NB4 (cell line): Measurements from ENCODE around the gene DRAXIN.

ENCODE experiments used
- MAX ChIP-seq: IDR thresholded peaks from 2 replicates; pipeline ENCODE4 v1.6.1; 2011; ENCODE audit warnings: low read depth, low read length
- MYC ChIP-seq: IDR thresholded peaks from 2 replicates; pipeline ENCODE4 v1.6.1; 2011; ENCODE audit warnings: low read depth, low read length
- POLR2A ChIP-seq: IDR thresholded peaks from 2 replicates; pipeline ENCODE4 v1.6.1; 2011; ENCODE audit warnings: mild to moderate bottlenecking; ENCODE audit not compliant: insufficient read length; ENCODE audit errors: extremely low read depth
- TF ChIP-seq, protein P1 (sequence below): IDR thresholded peaks from one replicate; pipeline ENCODE4 v1.5.1; 2012; ENCODE audit warnings: low read depth, low read length

- TF ChIP-seq, protein P1, sequence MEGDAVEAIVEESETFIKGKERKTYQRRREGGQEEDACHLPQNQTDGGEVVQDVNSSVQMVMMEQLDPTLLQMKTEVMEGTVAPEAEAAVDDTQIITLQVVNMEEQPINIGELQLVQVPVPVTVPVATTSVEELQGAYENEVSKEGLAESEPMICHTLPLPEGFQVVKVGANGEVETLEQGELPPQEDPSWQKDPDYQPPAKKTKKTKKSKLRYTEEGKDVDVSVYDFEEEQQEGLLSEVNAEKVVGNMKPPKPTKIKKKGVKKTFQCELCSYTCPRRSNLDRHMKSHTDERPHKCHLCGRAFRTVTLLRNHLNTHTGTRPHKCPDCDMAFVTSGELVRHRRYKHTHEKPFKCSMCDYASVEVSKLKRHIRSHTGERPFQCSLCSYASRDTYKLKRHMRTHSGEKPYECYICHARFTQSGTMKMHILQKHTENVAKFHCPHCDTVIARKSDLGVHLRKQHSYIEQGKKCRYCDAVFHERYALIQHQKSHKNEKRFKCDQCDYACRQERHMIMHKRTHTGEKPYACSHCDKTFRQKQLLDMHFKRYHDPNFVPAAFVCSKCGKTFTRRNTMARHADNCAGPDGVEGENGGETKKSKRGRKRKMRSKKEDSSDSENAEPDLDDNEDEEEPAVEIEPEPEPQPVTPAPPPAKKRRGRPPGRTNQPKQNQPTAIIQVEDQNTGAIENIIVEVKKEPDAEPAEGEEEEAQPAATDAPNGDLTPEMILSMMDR: no peak
- TF ChIP-seq POLR2A (no peak), MAX (no peak), MYC (no peak)
Measured at GRCh38 chr1:11771481-11772043, 80.1 kb downstream of the DRAXIN start.
